CD4-positive, alpha-beta T cell (primary cell): ENCODE data around the gene NPVF. TPM values are rescaled to one million over a fixed set of nuclear protein-coding genes. Genes with fewer than 3 reads are reported as not detected.

Source experiments
- ATAC-seq: fragments of 200-7000 bp; cut with Tn5 transposase; one replicate; pipeline ENCODE4 v1.10.0; 2022; ENCODE audit warnings: mild to moderate bottlenecking; ENCODE audit not compliant: poor library complexity
- CTCF ChIA-PET: fragments of 350-600 bp; sonication (Branson Sonifier 250); formaldehyde crosslinking; loops from one replicate; lab custom pipeline; 2021; ENCODE audit warnings: antibody characterized with exemption, inconsistent platforms; lab: Charles Lee
- POLR2A ChIA-PET: fragments of 350-600 bp; sonication (Branson Sonifier 250); formaldehyde crosslinking; loops from one replicate; lab custom pipeline; 2021; ENCODE audit warnings: antibody characterized with exemption, inconsistent platforms; lab: Charles Lee
- DNase-seq, 14 experiments: peaks; one replicate each; pipeline ENCODE4 v3.0.0-alpha.2; 2013 to 2020; ENCODE audit warnings: mixed read lengths in 2 of 14
- H3K27ac ChIP-seq, 2 donors: one replicate each; pipeline versions ENCODE4 v1.5.1 to v1.7.0; 2013; ENCODE audit warnings: low read length in 2 of 2, low read depth in 1 of 2, mild to moderate bottlenecking in 1 of 2
- H3K27me3 ChIP-seq, 2 experiments: 1 replicate in 1 of 2; 2 replicates in 1 of 2; pipeline versions ENCODE4 v1.6.1 to v1.7.0; 2013; ENCODE audit warnings: low read length in 2 of 2, control low read depth in 1 of 2, mild to moderate bottlenecking in 1 of 2, moderate library complexity in 1 of 2; ENCODE audit not compliant: insufficient read depth in 2 of 2, control insufficient read depth in 1 of 2
- H3K36me3 ChIP-seq: one replicate; pipeline ENCODE4 v1.6.1; 2013; ENCODE audit warnings: low read length, control low read depth; ENCODE audit not compliant: insufficient read depth
- H3K4me1 ChIP-seq: one replicate; pipeline ENCODE4 v1.6.1; 2013; ENCODE audit warnings: low read length, control low read depth; ENCODE audit not compliant: insufficient read depth
- H3K4me3 ChIP-seq: one replicate; pipeline ENCODE4 v1.5.1; 2013; ENCODE audit warnings: mild to moderate bottlenecking, low read length, moderate library complexity
- H3K9me3 ChIP-seq, 2 experiments: 1 replicate in 1 of 2; 2 replicates in 1 of 2; pipeline versions ENCODE4 v1.6.1 to v1.7.0; 2013; ENCODE audit warnings: low read length in 2 of 2, mild to moderate bottlenecking in 2 of 2, control low read depth in 1 of 2, moderate library complexity in 1 of 2; ENCODE audit not compliant: control insufficient read depth in 1 of 2, insufficient read depth in 1 of 2
- H3K27ac Mint-ChIP-seq: one replicate; pipeline ENCODE4 v1.8.0; 2020; ENCODE audit warnings: mixed read lengths
- H3K27me3 Mint-ChIP-seq: one replicate; pipeline ENCODE4 v1.8.0; 2021; ENCODE audit warnings: mixed read lengths
- H3K36me3 Mint-ChIP-seq: one replicate; pipeline ENCODE4 v1.8.0; 2021; ENCODE audit warnings: low read depth, mixed read lengths
- H3K4me1 Mint-ChIP-seq: one replicate; pipeline ENCODE4 v1.8.0; 2021; ENCODE audit warnings: low read depth, mixed read lengths
- H3K4me3 Mint-ChIP-seq: one replicate; pipeline ENCODE4 v1.8.0; 2020; ENCODE audit warnings: mild to moderate bottlenecking, mixed read lengths
- H3K9me3 Mint-ChIP-seq: one replicate; pipeline ENCODE4 v1.8.0; 2020; ENCODE audit warnings: mixed read lengths
- CTCF ChIP-seq: fragments of 200-600 bp; IDR thresholded peaks from one replicate; pipeline ENCODE4 v1.8.0; 2022; ENCODE audit warnings: antibody characterized with exemption, mild to moderate bottlenecking
- intact Hi-C, 2 experiments: fragments of 100-400 bp; cut with DNase I in 1 of 2; cut with micrococcal nuclease in 1 of 2; formaldehyde crosslinking; loops; one replicate each; pipeline versions ENCODE4 v1.15.1 to v1.9.0; 2023 to 2025; cut with DNase I, micrococcal nuclease
- total RNA-seq, 174 experiments: library from RNA in 2 of 174; stranded (reverse) in 2 of 174; gene quantifications; one replicate each; pipeline ENCODE4 v1.2.3 and lab custom pipeline; 2021 to 2026

Gene NPVF
- total RNA-seq, 2 experiments from 2014 or later: not detected

GRCh38 chr7:25216837-25217236 lies 11.4 kb downstream of the NPVF start:
- no peaks in the 10 kb centered on the region for H3K9me3 ChIP-seq
- no peaks in the 10 kb centered on the region for H3K4me1 ChIP-seq
- ATAC-seq (no peak), DNase-seq (peak in 3 of 14 experiments; percentile 43 to 68 (median 64))
- ChIA-PET CTCF (interaction anchor here (0.6 to 0.9 kb wide), 4 partner anchors 13 to 119 kb away, joined by 3 read pairs; no protein-coding TSS in a partner anchor), POLR2A (interaction anchor here (0.6 kb wide), 1 partner anchor 34 kb away, joined by 3 read pairs; no protein-coding TSS in a partner anchor)
- no peaks in the 10 kb centered on the region for H3K36me3 ChIP-seq
- intact Hi-C loops: no loop called here
- Mint-ChIP-seq H3K4me1 (no peaks in the 10 kb centered on the region), H3K27me3 (peaks cover 31% of the 10 kb centered on the region), H3K4me3 (no peak overlapping the region), H3K36me3 (no peaks in the 10 kb centered on the region), H3K27ac (no peak overlapping the region), H3K9me3 (no peaks in the 10 kb centered on the region)
- no peak overlapping the region for H3K27ac ChIP-seq
- peak; percentile 84 for TF ChIP-seq CTCF
- H3K27me3 ChIP-seq: peaks cover 14 to 21% of the 10 kb centered on the region in 2 experiments
- no peak overlapping the region for H3K4me3 ChIP-seq

- no peaks in the 10 kb centered on the region for H3K36me3 ChIP-seq
- no peaks in the 10 kb centered on the region for H3K4me1 Mint-ChIP-seq
- no peaks in the 10 kb centered on the region for H3K36me3 Mint-ChIP-seq
- H3K4me3 ChIP-seq: no peak overlapping the region
- no peak overlapping the region for H3K4me3 Mint-ChIP-seq
- CTCF ChIA-PET: no interaction called here
- no peaks in the 10 kb centered on the region for H3K9me3 Mint-ChIP-seq
- TF ChIP-seq CTCF: no peak
- H3K27me3 Mint-ChIP-seq: peaks cover 27% of the 10 kb centered on the region
- H3K27me3 ChIP-seq: peaks cover 11 to 18% of the 10 kb centered on the region in 2 experiments
- no peak for DNase-seq
- H3K4me1 ChIP-seq: no peaks in the 10 kb centered on the region
- ATAC-seq: no peak
- POLR2A ChIA-PET: no interaction called here
- intact Hi-C loops: no loop called here
- H3K9me3 ChIP-seq: no peaks in the 10 kb centered on the region
- H3K27ac ChIP-seq: no peak overlapping the region
- H3K27ac Mint-ChIP-seq: no peak overlapping the region
Observed at GRCh38 chr7:25215694-25216335, 12.5 kb downstream of the NPVF start.

- H3K27ac Mint-ChIP-seq: no peak overlapping the region
- ChIA-PET POLR2A (no interaction called here), CTCF (no interaction called here)
- H3K27ac ChIP-seq: no peak overlapping the region
- intact Hi-C loops: no loop called here
- ATAC-seq (no peak), DNase-seq (no peak)
- H3K4me3 ChIP-seq: no peak overlapping the region
- no peaks in the 10 kb centered on the region for H3K4me1 ChIP-seq
- no peak overlapping the region for H3K4me3 Mint-ChIP-seq
- no peak for TF ChIP-seq CTCF
- H3K9me3 Mint-ChIP-seq: no peaks in the 10 kb centered on the region
- H3K36me3 ChIP-seq: no peaks in the 10 kb centered on the region
- H3K9me3 ChIP-seq: no peaks in the 10 kb centered on the region
- H3K36me3 Mint-ChIP-seq: no peaks in the 10 kb centered on the region
- H3K27me3 ChIP-seq: peaks cover 7 to 24% of the 10 kb centered on the region in 2 experiments
- no peaks in the 10 kb centered on the region for H3K4me1 Mint-ChIP-seq
- peaks cover 55% of the 10 kb centered on the region for H3K27me3 Mint-ChIP-seq
Observed at GRCh38 chr7:25208525-25209221, 19.6 kb downstream of the NPVF start.
